ENCODE measurements around the gene AJAP1.

DNA sequence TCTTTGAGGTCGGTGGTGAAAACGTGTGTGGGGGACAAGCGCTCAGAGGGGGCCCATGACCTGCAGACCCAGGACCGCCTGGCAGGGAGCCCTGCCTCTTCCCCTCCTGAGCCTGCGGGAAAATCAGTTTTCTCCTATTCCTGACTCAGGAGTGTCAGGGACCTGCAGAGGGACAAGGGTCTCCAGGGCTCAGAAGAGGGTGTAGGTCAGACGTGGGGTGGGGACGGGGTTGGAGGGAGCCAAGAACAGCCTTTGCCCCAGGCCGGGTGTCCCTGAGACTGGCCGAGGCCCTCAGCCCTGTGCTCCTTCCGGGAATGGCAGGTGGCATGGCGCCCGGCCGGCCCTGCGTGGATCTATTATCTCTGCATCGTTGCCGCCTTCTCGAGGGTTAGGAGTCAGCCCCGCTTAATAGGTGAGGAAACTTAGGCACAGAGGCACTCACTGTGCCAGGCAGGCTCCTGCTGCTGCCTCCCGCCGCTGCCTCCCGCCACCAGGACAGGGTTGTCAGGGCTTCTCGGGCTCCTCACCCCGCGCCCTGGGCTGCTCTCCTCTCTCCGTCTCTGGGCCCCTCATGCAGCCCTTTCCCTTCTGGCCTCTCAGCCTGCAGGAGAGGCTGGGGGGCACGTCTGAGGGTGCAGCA lies 37.5 kb downstream of the AJAP1 start:
- TF ChIP-seq ELF4 (IDR thresholded peaks at IDR 0.05) (no peak), SP1 (IDR thresholded peaks at IDR 0.05) (no peak), BHLHE40 (IDR thresholded peaks at IDR 0.05; ENCODE audit: borderline replicate concordance) (no peak), CTBP1 (IDR thresholded peaks at IDR 0.05; ENCODE audit: borderline replicate concordance) (no peak), L3MBTL2 (conservative IDR thresholded peaks at IDR 0.05) (no peak), FOXA1 (IDR thresholded peaks at IDR 0.05) (no peak), SUZ12 (IDR thresholded peaks at IDR 0.05) (no peak), ARNT (IDR thresholded peaks at IDR 0.05) (no peak), FOXK2 (IDR thresholded peaks at IDR 0.05) (no peak), TARDBP (IDR thresholded peaks at IDR 0.05) (no peak), FOXM1 (IDR thresholded peaks at IDR 0.05; ENCODE audit: borderline replicate concordance) (no peak), HDGF (IDR thresholded peaks at IDR 0.05; ENCODE audit: borderline replicate concordance) (no peak), NFRKB (IDR thresholded peaks at IDR 0.05) (no peak)

Data from HEK293T (cell line).